SU-DHL-6 (cell line): ENCODE data around the gene PTCH2.
"Not testable (repeated sequence)": the region's sequence is repeated elsewhere in the genome, so short reads cannot be mapped to it uniquely, and the experiment has no call there.

ENCODE experiments used
- H2AFZ ChIP-seq: fragments of 200-600 bp; sonication (generic); 2 replicates; pipeline ENCODE4 v1.6.1; 2014; ENCODE audit warnings: low read depth, mild to moderate bottlenecking, moderate library complexity, mixed read lengths, antibody characterized with exemption, low read length; ENCODE audit not compliant: severe bottlenecking
- H3F3A ChIP-seq: fragments of 200-600 bp; shearing (Covaris generic); 2 replicates; pipeline ENCODE4 v1.6.0; 2016; ENCODE audit warnings: antibody characterized with exemption, mild to moderate bottlenecking; ENCODE audit not compliant: insufficient read depth
- H3K27ac ChIP-seq: fragments of 200-600 bp; sonication (generic); 2 replicates; pipeline ENCODE4 v1.5.1; 2016; ENCODE audit warnings: low read depth, mild to moderate bottlenecking, low read length, moderate library complexity, mixed read lengths
- H3K27me3 ChIP-seq: fragments of 200-600 bp; sonication (generic), shearing (Covaris generic); 2 replicates; pipeline ENCODE4 v1.6.0; 2014; ENCODE audit warnings: mild to moderate bottlenecking, low read length
- H3K36me3 ChIP-seq: fragments of 200-600 bp; sonication (generic); 2 replicates; pipeline ENCODE4 v1.6.1; 2014; ENCODE audit warnings: mild to moderate bottlenecking, low read length, mixed read lengths
- H3K4me2 ChIP-seq: fragments of 300-600, 200-600 bp; shearing (Covaris generic), sonication (generic); 2 replicates; pipeline ENCODE4 v1.6.0; 2014; ENCODE audit warnings: low read length, low read depth, mild to moderate bottlenecking; ENCODE audit not compliant: poor library complexity, severe bottlenecking
- H3K4me3 ChIP-seq: fragments of 200-600 bp; sonication (generic); 2 replicates; pipeline ENCODE4 v1.5.1; 2014; ENCODE audit warnings: antibody characterized with exemption, low read length, mild to moderate bottlenecking, mixed read lengths; ENCODE audit not compliant: insufficient read depth, poor library complexity, severe bottlenecking
- H3K79me2 ChIP-seq: fragments of 200-600 bp; sonication (generic); 2 replicates; pipeline ENCODE4 v1.6.1; 2014; ENCODE audit warnings: mild to moderate bottlenecking, low read length, moderate library complexity; ENCODE audit not compliant: insufficient read depth
- H3K9ac ChIP-seq: fragments of 200-600 bp; sonication (generic); 2 replicates; pipeline ENCODE4 v1.7.0; 2014; ENCODE audit warnings: mild to moderate bottlenecking, low read length
- H3K9me2 ChIP-seq: fragments of 200-600 bp; sonication (generic); replicated peaks from 2 replicates; pipeline ENCODE4 v1.6.1; 2014; ENCODE audit warnings: low read length; ENCODE audit not compliant: insufficient read depth
- H3K9me3 ChIP-seq: fragments of 200-600 bp; sonication (generic); 2 replicates; pipeline ENCODE4 v1.6.1; 2014; ENCODE audit warnings: low read length, mixed read lengths; ENCODE audit not compliant: insufficient read depth
- H4K20me1 ChIP-seq: fragments of 200-600 bp; sonication (generic); 2 replicates; pipeline ENCODE4 v1.6.1; 2014; ENCODE audit warnings: low read depth, mild to moderate bottlenecking, antibody characterized with exemption, low read length, moderate library complexity, mixed read lengths
- CTCF ChIP-seq: fragments of 200-600 bp; sonication (generic); IDR thresholded peaks from one replicate; pipeline ENCODE4 v1.5.1; 2017; ENCODE audit warnings: antibody characterized with exemption, mild to moderate bottlenecking, low read length, moderate library complexity; ENCODE audit not compliant: insufficient read depth, poor library complexity, severe bottlenecking
- EZH2phosphoT487 ChIP-seq: fragments of 200-600 bp; sonication (generic), shearing (Covaris generic); conservative IDR thresholded peaks from 2 replicates; pipeline ENCODE4 v1.6.1; 2018; ENCODE audit warnings: mild to moderate bottlenecking, antibody characterized with exemption, low read length, moderate library complexity, mixed read lengths

Gene PTCH2

GRCh38 chr1:44819196-44819607 is 23.9 kb downstream of the PTCH2 start:
- Histone ChIP-seq H3K4me3 (peak overlapping the region; percentile 45), H2AFZ (peak overlapping the region; percentile 70), H3K27ac (peak overlapping the region; percentile 94)

GRCh38 chr1:44817771-44818495 is 25.1 kb downstream of the PTCH2 start:
- Histone ChIP-seq H2AFZ (no peak overlapping the region), H3K9me3 (no peaks in the 10 kb centered on the region), H4K20me1 (no peaks in the 10 kb centered on the region), H3K4me2 (no peak overlapping the region), H3K36me3 (no peaks in the 10 kb centered on the region), H3K9ac (no peak overlapping the region), H3K9me2 (no peaks in the 10 kb centered on the region), H3K79me2 (no peaks in the 10 kb centered on the region), H3K27ac (no peak overlapping the region), H3K4me3 (no peak overlapping the region), H3F3A (peaks cover 30% of the 10 kb centered on the region), H3K27me3 (no peaks in the 10 kb centered on the region)
- TF ChIP-seq EZH2phosphoT487 (no peak), CTCF (no peak)

More at GRCh38 chr1:44819196-44819607, 23.9 kb downstream of the PTCH2 start:
- H3K9me3 ChIP-seq: no peaks in the 10 kb centered on the region
- H3K79me2 ChIP-seq: no peaks in the 10 kb centered on the region
- H3K4me2 ChIP-seq: peak overlapping the region; percentile 90
- no peaks in the 10 kb centered on the region for H3K27me3 ChIP-seq
- H3K9ac ChIP-seq: peak overlapping the region; percentile 61
- TF ChIP-seq EZH2phosphoT487: no peak
- TF ChIP-seq CTCF: no peak
- no peaks in the 10 kb centered on the region for H4K20me1 ChIP-seq
- H3F3A ChIP-seq: peaks cover 30% of the 10 kb centered on the region
- H3K9me2 ChIP-seq: no peaks in the 10 kb centered on the region
- no peaks in the 10 kb centered on the region for H3K36me3 ChIP-seq

- no peak overlapping the region for H3K27ac ChIP-seq
- no peaks in the 10 kb centered on the region for H3K9me2 ChIP-seq
- no peaks in the 10 kb centered on the region for H4K20me1 ChIP-seq
- H3K79me2 ChIP-seq: no peaks in the 10 kb centered on the region
- no peak overlapping the region for H3K9ac ChIP-seq
- H3K36me3 ChIP-seq: no peaks in the 10 kb centered on the region
- no peak overlapping the region for H2AFZ ChIP-seq
- H3K4me3 ChIP-seq: no peak overlapping the region
- TF ChIP-seq EZH2phosphoT487 (no peak), CTCF (no peak)
- H3K4me2 ChIP-seq: no peak overlapping the region
- H3F3A ChIP-seq: peaks cover 30% of the 10 kb centered on the region
- H3K27me3 ChIP-seq: no peaks in the 10 kb centered on the region
- H3K9me3 ChIP-seq: no peaks in the 10 kb centered on the region
These were observed 25.7 kb downstream of the PTCH2 start for GRCh38 chr1:44817307-44817706.

- not testable (repeated sequence) for H3K4me2 ChIP-seq, H3K4me3 ChIP-seq, H3K36me3 ChIP-seq, H3K27ac ChIP-seq, H4K20me1 ChIP-seq, H3K9me3 ChIP-seq, H2AFZ ChIP-seq, H3K79me2 ChIP-seq, H3K9me2 ChIP-seq, H3K27me3 ChIP-seq, H3K9ac ChIP-seq
- peaks cover 31% of the 10 kb centered on the region for H3F3A ChIP-seq
These were observed 27.1 kb downstream of the PTCH2 start for GRCh38 chr1:44815926-44816325.
